GM12891 (cell line): Measurements from ENCODE around the gene HTR7.

ENCODE experiments used
- POLR2A ChIP-seq: IDR thresholded peaks from 2 replicates; pipeline ENCODE4 v1.6.1; 2011; ENCODE audit warnings: low read depth, low read length, control low read depth
- POLR2AphosphoS5 ChIP-seq: IDR thresholded peaks from 2 replicates; pipeline ENCODE4 v1.6.1; 2011; ENCODE audit warnings: low read depth, low read length, control low read depth

DNA sequence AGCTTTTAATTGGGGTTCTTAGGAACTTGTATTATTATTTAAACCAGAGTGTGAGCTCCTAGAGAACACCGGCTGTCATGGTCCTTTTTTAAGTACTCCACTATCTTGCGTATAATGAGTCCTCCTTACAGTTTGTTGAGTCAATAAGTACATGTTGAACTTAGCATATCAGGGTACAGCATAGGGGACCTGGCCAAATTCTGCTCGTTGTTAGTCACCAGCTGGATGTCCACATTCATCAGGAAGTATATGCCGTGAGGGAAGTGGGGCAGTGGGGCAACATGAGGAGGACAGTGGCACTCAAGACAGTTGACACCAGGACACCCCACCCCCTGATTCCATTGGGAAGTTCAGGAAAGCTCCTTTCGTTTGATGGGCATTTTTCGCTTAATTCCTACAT is 30.5 kb upstream of the HTR7 start:
- no peak for TF ChIP-seq POLR2A
- no peak for TF ChIP-seq POLR2AphosphoS5
